Neural progenitor cell (in vitro differentiated cells): ENCODE measurements around the gene MRGPRF. TPM values are rescaled to one million over a fixed set of nuclear protein-coding genes. Genes with fewer than 3 reads are reported as not detected.

ENCODE experiments used
- DNase-seq: peaks from one replicate; pipeline ENCODE4 v3.0.0-alpha.2; 2016; ENCODE audit warnings: low spot score
- H2AFZ ChIP-seq: fragments of 200-600 bp; sonication (generic); replicated peaks from 2 replicates; pipeline ENCODE4 v1.6.1; 2016; ENCODE audit warnings: antibody characterized with exemption
- H3F3A ChIP-seq: fragments of 200-600 bp; sonication (generic); 2 replicates; pipeline ENCODE4 v1.6.1; 2016; ENCODE audit warnings: antibody characterized with exemption, low read depth
- H3K27ac ChIP-seq: fragments of 200-600 bp; sonication (generic); 2 replicates; pipeline ENCODE4 v1.5.1; 2016; ENCODE audit warnings: mild to moderate bottlenecking
- H3K27me3 ChIP-seq: fragments of 200-600 bp; sonication (generic); 2 replicates; pipeline ENCODE4 v1.6.1; 2016; ENCODE audit warnings: mild to moderate bottlenecking, moderate library complexity
- H3K36me3 ChIP-seq: fragments of 200-600 bp; sonication (generic); 2 replicates; pipeline ENCODE4 v1.5.1; 2016
- H3K4me1 ChIP-seq: fragments of 200-600 bp; sonication (generic); 2 replicates; pipeline ENCODE4 v1.6.1; 2016; ENCODE audit warnings: mixed run types
- H3K4me2 ChIP-seq: fragments of 200-600 bp; sonication (generic); 2 replicates; pipeline ENCODE4 v1.6.1; 2016
- H3K4me3 ChIP-seq: fragments of 200-600 bp; sonication (generic); 2 replicates; pipeline ENCODE4 v1.5.1; 2016
- H3K79me2 ChIP-seq: fragments of 200-600 bp; sonication (generic); 2 replicates; pipeline ENCODE4 v1.6.1; 2016; ENCODE audit warnings: low read depth
- H3K9ac ChIP-seq: fragments of 200-600 bp; sonication (generic); 2 replicates; pipeline ENCODE4 v1.6.1; 2016
- H3K9me3 ChIP-seq: fragments of 200-600 bp; sonication (generic); 2 replicates; pipeline ENCODE4 v1.5.1; 2016; ENCODE audit warnings: low read depth
- H4K20me1 ChIP-seq: fragments of 200-600 bp; sonication (generic); 2 replicates; pipeline ENCODE4 v1.6.1; 2016; ENCODE audit warnings: low read depth
- H3K27ac Mint-ChIP-seq: 3 replicates; pipeline ENCODE4 v1.8.0; 2021; ENCODE audit warnings: mixed read lengths
- H3K27me3 Mint-ChIP-seq: 2 replicates; pipeline ENCODE4 v1.8.0; 2022; ENCODE audit warnings: low read depth, mild to moderate bottlenecking, inconsistent platforms, moderate library complexity, mixed read lengths; ENCODE audit not compliant: insufficient read depth
- H3K36me3 Mint-ChIP-seq: 3 replicates; pipeline ENCODE4 v1.8.0; 2021; ENCODE audit warnings: mixed read lengths
- H3K4me1 Mint-ChIP-seq: 3 replicates; pipeline ENCODE4 v1.8.0; 2021; ENCODE audit warnings: mixed read lengths
- H3K4me3 Mint-ChIP-seq: 3 replicates; pipeline ENCODE4 v1.8.0; 2021; ENCODE audit warnings: mild to moderate bottlenecking, moderate library complexity, mixed read lengths
- H3K9me3 Mint-ChIP-seq: 3 replicates; pipeline ENCODE4 v1.8.0; 2020; ENCODE audit warnings: mixed read lengths
- EZH2 ChIP-seq: fragments of 200-600 bp; sonication (generic); IDR thresholded peaks from 2 replicates; pipeline ENCODE4 v1.6.1; 2017; ENCODE audit warnings: antibody characterized with exemption, mild to moderate bottlenecking, moderate library complexity
- EZH2phosphoT487 ChIP-seq: fragments of 200-600 bp; sonication (generic); IDR thresholded peaks from 2 replicates; pipeline ENCODE4 v1.6.1; 2017; ENCODE audit warnings: antibody characterized with exemption
- total RNA-seq: library from RNA; depleted of rRNA; stranded (reverse); fragments of >200 nt; gene quantifications from 2 replicates; pipeline ENCODE4 v1.2.3, GENCODE V29; 2015; ENCODE audit warnings: low replicate concordance
- TF ChIP-seq, protein P1 (sequence below): fragments of 200-600 bp; sonication (generic); IDR thresholded peaks from 2 replicates; pipeline ENCODE4 v1.5.1; 2017; ENCODE audit warnings: antibody characterized with exemption, mild to moderate bottlenecking

Gene MRGPRF
- total RNA-seq, 1 donor from 2014 or later, result 0.56 TPM

DNA sequence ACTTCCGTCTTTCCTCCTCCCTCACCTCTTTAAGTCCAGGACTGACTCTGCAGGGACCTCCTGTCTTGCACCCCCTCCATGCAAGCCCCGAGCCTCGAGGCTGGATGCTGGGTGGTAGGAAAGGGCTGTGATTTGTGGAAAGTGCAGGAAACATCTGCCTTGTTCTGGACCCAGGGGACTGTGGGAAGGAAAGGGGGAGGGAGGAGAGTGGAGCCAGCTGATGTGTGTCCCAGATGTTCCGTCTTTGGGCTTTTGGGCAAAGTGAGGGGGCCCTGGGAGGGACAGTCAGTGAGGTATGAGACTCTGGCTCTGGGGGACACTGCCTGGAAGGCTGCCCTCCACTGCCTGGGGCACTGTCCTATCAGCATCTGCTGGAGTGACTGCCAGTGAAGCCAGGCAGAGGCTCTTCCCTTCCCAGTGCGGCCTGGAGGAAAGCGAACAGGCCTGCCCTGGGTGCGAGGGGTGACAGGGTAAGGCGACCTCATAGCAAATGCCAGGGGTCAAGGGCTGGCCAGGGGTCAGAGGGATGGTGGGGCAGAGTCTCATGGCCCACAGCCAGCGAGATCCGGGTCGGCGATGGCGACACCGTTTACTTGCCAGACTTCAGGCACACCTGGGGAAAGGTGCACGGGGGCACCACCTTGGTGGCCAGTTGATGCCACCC lies 34.0 kb downstream of the MRGPRF start:
- Histone ChIP-seq H3F3A (no peaks in the 10 kb centered on the region), H3K9me3 (no peaks in the 10 kb centered on the region), H3K4me2 (no peak overlapping the region), H3K9ac (no peak overlapping the region), H3K36me3 (no peaks in the 10 kb centered on the region), H3K4me1 (no peaks in the 10 kb centered on the region), H3K4me3 (no peak overlapping the region), H3K27me3 (no peaks in the 10 kb centered on the region), H4K20me1 (no peaks in the 10 kb centered on the region), H2AFZ (no peak overlapping the region), H3K27ac (no peak overlapping the region), H3K79me2 (no peaks in the 10 kb centered on the region)
- Mint-ChIP-seq H3K4me3 (no peak overlapping the region), H3K36me3 (no peaks in the 10 kb centered on the region), H3K27ac (no peak overlapping the region), H3K27me3 (peaks cover 5% of the 10 kb centered on the region), H3K4me1 (peaks cover 2% of the 10 kb centered on the region), H3K9me3 (peaks cover 4% of the 10 kb centered on the region)
- TF ChIP-seq EZH2 (no peak), EZH2phosphoT487 (no peak)
- TF ChIP-seq, protein P1, sequence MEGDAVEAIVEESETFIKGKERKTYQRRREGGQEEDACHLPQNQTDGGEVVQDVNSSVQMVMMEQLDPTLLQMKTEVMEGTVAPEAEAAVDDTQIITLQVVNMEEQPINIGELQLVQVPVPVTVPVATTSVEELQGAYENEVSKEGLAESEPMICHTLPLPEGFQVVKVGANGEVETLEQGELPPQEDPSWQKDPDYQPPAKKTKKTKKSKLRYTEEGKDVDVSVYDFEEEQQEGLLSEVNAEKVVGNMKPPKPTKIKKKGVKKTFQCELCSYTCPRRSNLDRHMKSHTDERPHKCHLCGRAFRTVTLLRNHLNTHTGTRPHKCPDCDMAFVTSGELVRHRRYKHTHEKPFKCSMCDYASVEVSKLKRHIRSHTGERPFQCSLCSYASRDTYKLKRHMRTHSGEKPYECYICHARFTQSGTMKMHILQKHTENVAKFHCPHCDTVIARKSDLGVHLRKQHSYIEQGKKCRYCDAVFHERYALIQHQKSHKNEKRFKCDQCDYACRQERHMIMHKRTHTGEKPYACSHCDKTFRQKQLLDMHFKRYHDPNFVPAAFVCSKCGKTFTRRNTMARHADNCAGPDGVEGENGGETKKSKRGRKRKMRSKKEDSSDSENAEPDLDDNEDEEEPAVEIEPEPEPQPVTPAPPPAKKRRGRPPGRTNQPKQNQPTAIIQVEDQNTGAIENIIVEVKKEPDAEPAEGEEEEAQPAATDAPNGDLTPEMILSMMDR, result no peak
- no peak for DNase-seq

DNA sequence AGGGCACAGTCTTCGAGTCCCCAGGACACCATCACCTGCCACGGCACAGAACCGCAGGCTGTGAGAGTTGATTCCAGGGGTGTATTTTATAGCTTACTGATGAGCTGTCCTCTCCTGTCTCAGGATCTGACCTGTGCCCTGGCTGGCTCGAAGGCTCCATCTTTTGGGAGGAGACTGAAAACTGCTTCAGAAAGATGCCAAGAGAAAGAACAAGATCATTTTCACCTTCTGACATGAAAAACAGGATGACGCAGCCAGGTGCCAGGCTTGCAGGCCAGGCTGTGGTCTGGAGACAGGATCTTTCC lies 34.5 kb downstream of the MRGPRF start:
- Histone ChIP-seq H3F3A (no peaks in the 10 kb centered on the region), H4K20me1 (no peaks in the 10 kb centered on the region), H2AFZ (no peak overlapping the region), H3K4me3 (no peak overlapping the region), H3K9me3 (no peaks in the 10 kb centered on the region), H3K9ac (no peak overlapping the region), H3K4me2 (no peak overlapping the region), H3K27ac (no peak overlapping the region), H3K4me1 (no peaks in the 10 kb centered on the region), H3K79me2 (no peaks in the 10 kb centered on the region), H3K27me3 (no peaks in the 10 kb centered on the region), H3K36me3 (no peaks in the 10 kb centered on the region)
- Mint-ChIP-seq H3K4me1 (peaks cover 2% of the 10 kb centered on the region), H3K9me3 (peaks cover 4% of the 10 kb centered on the region), H3K4me3 (no peak overlapping the region), H3K27me3 (peaks cover 5% of the 10 kb centered on the region), H3K36me3 (no peaks in the 10 kb centered on the region), H3K27ac (no peak overlapping the region)
- TF ChIP-seq EZH2 (no peak), EZH2phosphoT487 (no peak)
- TF ChIP-seq, protein P1, result no peak
- DNase-seq, result no peak

DNA sequence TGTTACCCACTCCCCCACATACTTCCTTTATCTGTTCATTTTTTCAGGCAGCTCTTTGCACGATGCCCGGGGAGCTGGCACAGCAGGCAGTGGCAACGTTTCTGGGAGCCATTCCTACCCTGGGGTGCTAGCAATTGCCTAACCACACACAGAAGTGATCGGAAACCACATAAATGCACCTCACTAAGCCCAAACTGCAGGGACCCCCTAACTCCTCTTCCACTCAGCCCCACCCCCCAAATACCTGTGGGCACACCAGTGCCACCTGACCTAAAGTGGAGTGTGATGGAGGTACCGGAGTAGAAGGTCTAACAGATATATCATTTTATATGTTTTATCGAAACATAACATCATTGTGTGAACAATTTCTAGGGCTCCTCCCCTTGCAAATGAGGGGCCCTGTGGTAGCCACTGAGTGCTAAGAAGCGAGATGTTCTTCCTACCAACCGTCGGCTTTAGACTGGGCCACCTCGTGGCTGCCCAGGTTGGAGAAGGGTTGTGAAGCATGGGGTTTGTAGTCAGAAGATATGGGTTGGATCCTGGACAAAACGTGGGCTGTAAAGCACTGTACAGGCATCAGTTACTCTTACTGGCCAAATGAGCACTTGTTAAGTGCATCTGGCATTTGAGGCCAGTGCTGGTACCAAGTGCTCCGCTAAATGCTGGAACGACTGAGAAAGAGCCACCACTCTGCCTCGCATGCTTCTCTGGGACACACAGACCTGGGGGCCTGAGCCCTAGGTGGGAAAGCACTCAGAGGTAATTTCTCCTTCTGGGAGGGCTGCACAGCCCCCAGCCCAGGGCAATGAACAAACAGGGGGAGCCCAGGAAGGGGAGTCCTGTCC lies 35.0 kb downstream of the MRGPRF start:
- no peak overlapping the region for H2AFZ ChIP-seq

DNA sequence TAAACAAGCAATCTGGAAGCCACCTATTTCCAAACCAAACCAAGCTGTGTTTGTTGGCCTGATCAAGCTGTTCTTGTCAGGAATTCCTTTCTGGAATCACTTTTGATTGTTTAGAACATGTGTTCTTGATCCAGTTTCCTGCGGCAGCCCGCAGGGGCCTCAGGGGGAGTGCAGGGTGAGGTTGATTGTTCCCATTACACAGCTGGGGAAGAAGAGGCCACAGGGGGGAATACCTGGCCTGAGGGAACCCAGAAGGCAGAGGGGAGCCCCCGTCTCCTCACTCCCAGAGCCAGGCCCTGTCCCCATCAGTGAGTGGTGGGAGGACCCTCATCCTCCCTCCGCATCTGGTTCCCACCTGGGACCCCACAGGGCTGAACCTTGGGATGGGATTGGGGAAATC lies 36.5 kb downstream of the MRGPRF start:
- Histone ChIP-seq H3K4me3 (no peak overlapping the region), H3K9me3 (no peaks in the 10 kb centered on the region), H3K9ac (no peak overlapping the region), H3K27ac (no peak overlapping the region), H3K79me2 (no peaks in the 10 kb centered on the region), H3K4me1 (no peaks in the 10 kb centered on the region), H4K20me1 (no peaks in the 10 kb centered on the region), H3F3A (no peaks in the 10 kb centered on the region), H3K4me2 (no peak overlapping the region), H2AFZ (no peak overlapping the region), H3K36me3 (no peaks in the 10 kb centered on the region), H3K27me3 (no peaks in the 10 kb centered on the region)
- no peak for DNase-seq
- TF ChIP-seq EZH2 (no peak), EZH2phosphoT487 (no peak)
- TF ChIP-seq, protein P1, result no peak
- no peak overlapping the region for H3K27ac Mint-ChIP-seq
- no peak overlapping the region for H3K4me3 Mint-ChIP-seq
- peaks cover 2% of the 10 kb centered on the region for H3K4me1 Mint-ChIP-seq
- H3K27me3 Mint-ChIP-seq, result peaks cover 5% of the 10 kb centered on the region
- no peaks in the 10 kb centered on the region for H3K36me3 Mint-ChIP-seq
- H3K9me3 Mint-ChIP-seq, result peaks cover 4% of the 10 kb centered on the region

More for the DNA sequence above, 35.0 kb downstream of the MRGPRF start:
- Mint-ChIP-seq H3K27ac (peak overlapping the region; percentile 86), H3K4me1 (peaks cover 2% of the 10 kb centered on the region), H3K4me3 (no peak overlapping the region), H3K36me3 (no peaks in the 10 kb centered on the region), H3K27me3 (peaks cover 5% of the 10 kb centered on the region), H3K9me3 (peaks cover 4% of the 10 kb centered on the region)
- Histone ChIP-seq H3K4me3 (no peak overlapping the region), H3K36me3 (no peaks in the 10 kb centered on the region), H3K27me3 (no peaks in the 10 kb centered on the region), H4K20me1 (no peaks in the 10 kb centered on the region), H3K9me3 (no peaks in the 10 kb centered on the region), H3K9ac (no peak overlapping the region), H3K4me1 (no peaks in the 10 kb centered on the region), H3K79me2 (no peaks in the 10 kb centered on the region), H3F3A (no peaks in the 10 kb centered on the region), H3K4me2 (no peak overlapping the region), H3K27ac (no peak overlapping the region)
- DNase-seq, result no peak
- TF ChIP-seq EZH2, result no peak
